HepG2 (cell line): Measurements from ENCODE around the gene GLT1D1. TPM values are rescaled to one million over a fixed set of nuclear protein-coding genes. Genes with fewer than 3 reads are reported as not detected.

Experiments used
- ATAC-seq: fragments of 200-7000 bp; cut with Tn5 transposase; 3 replicates; pipeline ENCODE4 v1.9.1; 2020; ENCODE audit warnings: mild to moderate bottlenecking, moderate library complexity
- BruUV-seq: library from RNA; stranded (reverse); fragments of 400-500 nt; replicated peaks from 2 replicates; lab custom pipeline; 2021; lab: Mats Ljungman, UMichigan
- CTCF ChIA-PET: fragments of 300-600 bp; formaldehyde crosslinking; extraction: SDS; loops from one replicate; lab custom pipeline; 2021; ENCODE audit warnings: low total read pairs, inconsistent platforms, low intra/inter-chr PET ratio; lab: Yijun Ruan, JAX
- POLR2A ChIA-PET: fragments of 350-600 bp; sonication (Branson Sonifier 250); formaldehyde crosslinking; loops from one replicate; lab custom pipeline; 2020; ENCODE audit warnings: antibody characterized with exemption, inconsistent platforms; lab: Yijun Ruan, JAX
- DNase-seq: peaks from one replicate; pipeline ENCODE4 v3.0.0-alpha.2; 2015; ENCODE audit warnings: low spot score
- FAIRE-seq: peaks from 3 replicates; lab custom pipeline; 2011; peaks lifted over from hg19 to GRCh38; lab: Jason Lieb, UNC
- H2AFZ ChIP-seq: one replicate; pipeline ENCODE4 v1.6.1; 2011; ENCODE audit warnings: low read length, inconsistent platforms
- H3K27ac ChIP-seq: fragments of 300-600 bp; 3 replicates; pipeline ENCODE4 v1.8.0; 2011; ENCODE audit warnings: mixed run types, mild to moderate bottlenecking, mixed read lengths, low read length, inconsistent platforms; ENCODE audit not compliant: insufficient read depth; ENCODE audit errors: extremely low read length
- H3K27me3 ChIP-seq, 2 experiments: fragments of 200-600 bp in 1 of 2; 2 replicates in 1 of 2; 3 replicates in 1 of 2; pipeline versions ENCODE4 v1.6.0 to v1.8.0; 2011; ENCODE audit warnings: low read length in 2 of 2, mild to moderate bottlenecking in 2 of 2, moderate library complexity in 2 of 2, inconsistent platforms in 1 of 2; ENCODE audit not compliant: insufficient read depth in 2 of 2, control insufficient read depth in 1 of 2
- H3K36me3 ChIP-seq, 2 experiments: fragments of 200-600 bp in 1 of 2; replicated peaks in 1 of 2; 2 replicates in 1 of 2; 3 replicates in 1 of 2; pipeline versions ENCODE4 v1.5.1 to v1.8.0; 2011; ENCODE audit warnings: low read length in 2 of 2, inconsistent platforms in 1 of 2; ENCODE audit not compliant: insufficient read depth in 2 of 2, control insufficient read depth in 1 of 2
- H3K4me1 ChIP-seq: 2 replicates; pipeline ENCODE4 v1.5.1; 2012; ENCODE audit warnings: low read length, inconsistent platforms; ENCODE audit not compliant: insufficient read depth
- H3K4me2 ChIP-seq: 2 replicates; pipeline ENCODE4 v1.6.0; 2011; ENCODE audit warnings: low read depth, low read length, inconsistent platforms
- H3K4me3 ChIP-seq, 3 experiments: fragments of 200-600 bp in 1 of 3; sonication (generic), shearing (Covaris generic) in 1 of 3; replicated peaks in 1 of 3; 2 replicates each; pipeline ENCODE4 v1.5.1; 2011 to 2016; ENCODE audit warnings: low read length in 3 of 3, inconsistent platforms in 2 of 3, low read depth in 2 of 3, mild to moderate bottlenecking in 2 of 3, control low read depth in 1 of 3, mixed read lengths in 1 of 3; ENCODE audit not compliant: insufficient read depth in 1 of 3
- H3K79me2 ChIP-seq: one replicate; pipeline ENCODE4 v1.6.1; 2011; ENCODE audit warnings: low read length, inconsistent platforms; ENCODE audit not compliant: insufficient read depth
- H3K9ac ChIP-seq: 2 replicates; pipeline ENCODE4 v1.6.0; 2011; ENCODE audit warnings: mild to moderate bottlenecking, low read depth, low read length, inconsistent platforms; ENCODE audit not compliant: insufficient read depth
- H3K9me3 ChIP-seq: 2 replicates; pipeline ENCODE4 v1.5.1; 2012; ENCODE audit warnings: mild to moderate bottlenecking, low read length
- H4K20me1 ChIP-seq: 2 replicates; pipeline ENCODE4 v1.6.0; 2011; ENCODE audit warnings: inconsistent platforms, mild to moderate bottlenecking, low read length, moderate library complexity; ENCODE audit not compliant: insufficient read depth
- BHLHE40 ChIP-seq: IDR thresholded peaks from 2 replicates; pipeline ENCODE4 v1.6.1; 2011; ENCODE audit warnings: low read length, improper control_type of control experiment
- BRD4 ChIP-seq: sonication (generic); formaldehyde crosslinking; IDR thresholded peaks from 2 replicates; pipeline ENCODE4 v1.4.0; 2020; ENCODE audit warnings: missing genetic modification reagents
- MZF1 ChIP-seq: sonication (generic); formaldehyde crosslinking; IDR thresholded peaks from 2 replicates; pipeline ENCODE4 v1.8.1; 2023; ENCODE audit warnings: mild to moderate bottlenecking, missing genetic modification reagents, borderline replicate concordance
- NFKB2 ChIP-seq: sonication (generic); formaldehyde crosslinking; IDR thresholded peaks from 2 replicates; pipeline ENCODE4 v1.4.0; 2020; ENCODE audit warnings: missing genetic modification reagents, borderline replicate concordance
- PHF21A ChIP-seq: sonication (generic); formaldehyde crosslinking; IDR thresholded peaks from 2 replicates; pipeline ENCODE4 v1.5.0; 2020; ENCODE audit warnings: mild to moderate bottlenecking, missing genetic modification reagents
- USF2 ChIP-seq, 2 experiments: sonication (generic) in 1 of 2; formaldehyde crosslinking in 1 of 2; IDR thresholded peaks; 2 replicates each; pipeline versions ENCODE4 v1.5.1 to v1.6.1; 2011 to 2020; ENCODE audit warnings: borderline replicate concordance in 1 of 2, low read depth in 1 of 2, low read length in 1 of 2, mild to moderate bottlenecking in 1 of 2, missing genetic modification reagents in 1 of 2, moderate library complexity in 1 of 2
- WIZ ChIP-seq: sonication (generic); formaldehyde crosslinking; IDR thresholded peaks from 2 replicates; pipeline ENCODE4 v1.5.1; 2020; ENCODE audit warnings: mild to moderate bottlenecking, missing genetic modification reagents
- XRCC5 ChIP-seq: fragments of 200-400 bp; formaldehyde crosslinking; optimal IDR thresholded peaks from 2 replicates; pipeline ENCODE3; 2017; ENCODE audit warnings: mild to moderate bottlenecking, low read length
- YEATS2 ChIP-seq: sonication (generic); formaldehyde crosslinking; IDR thresholded peaks from 2 replicates; pipeline ENCODE4 v1.4.0; 2020; ENCODE audit warnings: missing genetic modification reagents, borderline replicate concordance
- YEATS4 ChIP-seq: sonication (generic); formaldehyde crosslinking; IDR thresholded peaks from 2 replicates; pipeline ENCODE4 v1.4.0; 2020; ENCODE audit warnings: missing genetic modification reagents, borderline replicate concordance
- ZFP91 ChIP-seq: sonication (generic); formaldehyde crosslinking; IDR thresholded peaks from 2 replicates; pipeline ENCODE4 v1.9.0; 2022; ENCODE audit warnings: missing genetic modification reagents, mild to moderate bottlenecking, borderline replicate concordance
- ZNF180 ChIP-seq: sonication (generic); formaldehyde crosslinking; IDR thresholded peaks from 2 replicates; pipeline ENCODE4 v1.4.0; 2020; ENCODE audit warnings: low read depth, missing genetic modification reagents, borderline replicate concordance
- ZNF616 ChIP-seq: sonication (generic); formaldehyde crosslinking; IDR thresholded peaks from 2 replicates; pipeline ENCODE4 v1.5.0; 2020; ENCODE audit warnings: low read depth, mild to moderate bottlenecking, missing genetic modification reagents
- WGBS: methylation state at CpG from one replicate; pipeline ENCODE4 v1.1.6; 2017; ENCODE audit warnings: low lambda C conversion rate; 5-methylcytosine and 5-hydroxymethylcytosine counted together
- in situ Hi-C: cut with HindIII; loops from 2 replicates; pipeline ENCODE4 v1.10.0; 2017; ENCODE audit warnings: low pct_unique_long_range_greater_than_20kb; ENCODE audit not compliant: extremely low pct_ligation_motif_present
- intact Hi-C: fragments of 100-400 bp; cut with micrococcal nuclease; formaldehyde crosslinking; loops from one replicate; pipeline ENCODE4 v1.10.0; 2022; ENCODE audit not compliant: unreplicated experiment
- polyA plus RNA-seq, 8 experiments: library from polyadenylated mRNA; depleted of rRNA in 3 of 8; stranded (reverse) in 7 of 8; unstranded in 1 of 8; fragments of >200 nt; fragmentation: Illumina TruSeq in 4 of 8; extraction: Trizol in 4 of 8; gene quantifications; 2 replicates each; pipeline versions ENCODE4 v1.2.1 to v1.2.3, GENCODE V29; 2011 to 2016; ENCODE audit warnings: low read depth in 4 of 8, missing spikeins in 1 of 8, mixed read lengths in 1 of 8; ENCODE audit not compliant: insufficient read depth in 1 of 8
- total RNA-seq, 5 experiments: library from RNA; depleted of rRNA; stranded (reverse); fragments of >200 nt; fragmentation: Illumina TruSeq; extraction: Trizol; gene quantifications; 2 replicates each; pipeline ENCODE4 v1.2.3, GENCODE V29; 2016; ENCODE audit warnings: low read depth in 1 of 5

The GLT1D1 gene
- total and polyA plus RNA-seq, 2 of the 13 experiments (the other 11 are each of a cell fraction or from before 2014, with no cell fraction given), result 0.09 to 0.17 TPM

DNA sequence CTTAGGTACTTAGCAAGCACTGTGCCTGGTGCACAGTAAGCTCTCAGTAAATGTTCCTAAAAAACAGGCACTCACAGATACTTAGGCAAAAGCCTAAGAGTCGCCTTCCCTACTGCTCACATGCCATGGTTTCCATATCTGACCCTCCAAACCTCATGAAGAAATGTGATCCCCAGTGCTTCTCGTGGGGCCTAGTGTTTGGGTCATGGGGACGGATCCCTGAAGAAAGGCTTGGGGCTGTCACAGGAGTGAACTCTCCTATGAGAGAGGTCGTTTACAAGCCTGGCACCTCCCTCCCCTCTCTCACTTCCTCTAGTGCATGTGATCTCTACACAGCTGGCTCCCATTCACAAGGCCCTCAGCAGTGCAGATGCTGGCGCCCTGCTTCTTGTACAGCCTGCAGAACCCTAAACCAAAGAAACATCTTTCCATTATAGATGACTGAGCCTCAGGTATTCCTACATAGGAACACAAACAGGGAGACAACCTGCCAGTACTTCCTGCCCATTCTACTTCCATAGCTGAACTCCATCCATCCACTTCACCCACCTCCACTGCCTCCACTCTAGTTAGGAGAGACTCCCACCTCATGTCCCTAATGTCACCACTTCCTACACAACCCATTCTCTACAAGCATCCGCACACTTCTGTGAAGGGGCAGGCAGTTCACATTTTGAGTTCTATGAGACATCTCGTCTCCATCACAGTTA is 32.4 kb upstream of the GLT1D1 start (continued):
- TF ChIP-seq BHLHE40 (no peak), XRCC5 (no peak), YEATS4 (CRISPR knock-in tag) (no peak), ZNF616 (no peak)

DNA sequence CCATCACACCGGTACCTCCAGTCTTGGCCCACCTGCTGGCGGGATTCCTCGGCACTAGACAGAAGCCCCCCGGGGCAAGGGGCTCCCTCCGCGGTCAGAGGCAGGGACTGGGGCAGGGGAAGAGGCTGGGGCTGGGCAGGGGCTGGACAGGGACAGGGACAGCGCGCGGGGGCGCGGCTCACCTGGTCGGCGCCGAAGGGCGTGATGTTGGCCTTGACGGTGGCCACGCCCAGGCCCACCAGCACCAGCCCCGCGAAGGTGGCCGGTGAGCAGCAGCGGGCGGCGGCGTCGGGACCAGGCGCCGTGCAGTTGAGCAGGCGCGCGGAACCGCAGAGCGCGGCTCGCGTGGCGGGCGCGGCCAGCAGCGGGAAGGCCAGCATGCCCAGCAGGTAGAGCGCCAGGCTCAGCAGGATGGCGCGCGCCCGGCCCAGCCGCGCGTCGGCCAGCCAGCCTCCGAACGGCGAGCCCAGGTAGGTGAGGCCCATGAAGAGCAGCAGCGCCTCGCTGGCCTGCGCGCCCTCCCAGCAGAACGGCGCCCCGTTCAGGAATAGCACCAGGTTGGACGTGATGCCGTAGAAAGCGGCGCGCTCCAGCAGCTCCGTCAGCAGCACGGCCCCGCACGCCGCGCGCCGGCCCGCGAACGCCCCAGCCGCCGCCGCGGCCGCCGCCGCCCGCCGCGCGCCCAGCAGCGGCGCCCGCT is 29.9 kb upstream of the GLT1D1 start:
- Histone ChIP-seq H3K9ac (peak overlapping the region; percentile 80), H3K27ac (peak overlapping the region; percentile 83), H2AFZ (no peak overlapping the region), H3K79me2 (peaks cover 37% of the 10 kb centered on the region), H3K36me3 (peaks cover 0 to 11% of the 10 kb centered on the region in 2 experiments; a peak in 2 of 5 replicates), H3K4me2 (peak overlapping the region; percentile 80), H3K4me1 (peaks cover 46% of the 10 kb centered on the region), H3K9me3 (peaks cover 4% of the 10 kb centered on the region; the same call in 1 of the 2 replicates), H3K4me3 (peak overlapping the region; percentile 67 to 96 (median 92)), H4K20me1 (peaks cover 5% of the 10 kb centered on the region), H3K27me3 (no peaks in the 10 kb centered on the region)
- ChIA-PET POLR2A (interaction anchor here (1.3 to 2.2 kb wide), 3 partner anchors 12 to 82 kb away, joined by 4 to 11 read pairs (median 8); no protein-coding TSS in a partner anchor), CTCF (no interaction called here)
- intact Hi-C loops, result no loop called here
- FAIRE-seq, result no peak
- in situ Hi-C loops, result no loop called here
- peak; percentile 33 for ATAC-seq
- WGBS, result no CpG with 5 or more reads among the region's 88 CpGs
- no TSS peak for BruUV-seq
- peak; percentile 12 for DNase-seq
- 0 out of 2 replicates have a peak, but pooled peaks have one; percentile 31 for TF ChIP-seq PHF21A (CRISPR knock-in tag)
- TF ChIP-seq ZFP91 (CRISPR knock-in tag), result peak; percentile 2
- TF ChIP-seq USF2 (IDR thresholded peaks at IDR 0.05; ENCODE audit: low read depth, low read length), result no peak
- no peak for TF ChIP-seq USF2 (CRISPR knock-in tag; IDR thresholded peaks at IDR 0.05; ENCODE audit: borderline replicate concordance)
- no peak for TF ChIP-seq MZF1 (CRISPR knock-in tag)
- TF ChIP-seq YEATS2 (CRISPR knock-in tag), result no peak
- no peak for TF ChIP-seq WIZ (CRISPR knock-in tag)
- TF ChIP-seq NFKB2 (CRISPR knock-in tag), result peak; percentile 11; the same call in 1 of the 2 replicates
- no peak for TF ChIP-seq ZNF180 (CRISPR knock-in tag)
- TF ChIP-seq BRD4, result 0 out of 2 replicates have a peak, but pooled peaks have one; percentile 12
